GM21786 (cell line): ENCODE data around the gene CD28.
A peak's percentile ranks its signal among the peaks of the same experiment; 100 is the strongest.

Source experiments
- ATAC-seq: cut with Tn5 transposase; IDR thresholded peaks from one replicate; pipeline ENCODE4 v1.9.1; 2021; ENCODE audit not compliant: unreplicated experiment

Gene CD28

GRCh38 chr2:203713381-203713780, 6.9 kb downstream of the CD28 start:
- no peak for ATAC-seq

DNA sequence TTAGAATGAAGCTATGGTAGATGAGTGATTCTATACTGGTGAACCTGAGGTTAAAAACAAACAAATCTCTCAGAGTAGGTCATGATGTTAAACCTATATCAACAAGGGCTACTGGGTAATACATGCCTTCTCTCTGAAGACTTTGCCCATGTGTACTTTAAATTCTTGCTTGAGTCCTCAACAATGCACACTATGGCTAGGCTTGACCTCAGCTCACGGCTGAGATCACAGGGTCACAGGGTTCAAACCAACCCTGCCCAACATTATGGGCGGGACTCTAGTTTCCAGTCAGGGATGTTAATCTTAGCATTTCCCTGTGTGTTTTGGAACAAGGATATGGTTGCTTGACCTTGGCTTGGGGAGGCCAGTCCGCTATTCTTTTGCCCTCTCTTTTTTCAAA, 7.7 kb downstream of the CD28 start:
- ATAC-seq: no peak

- ATAC-seq: no peak
Observed at GRCh38 chr2:203715744-203716143, 9.3 kb downstream of the CD28 start.

DNA sequence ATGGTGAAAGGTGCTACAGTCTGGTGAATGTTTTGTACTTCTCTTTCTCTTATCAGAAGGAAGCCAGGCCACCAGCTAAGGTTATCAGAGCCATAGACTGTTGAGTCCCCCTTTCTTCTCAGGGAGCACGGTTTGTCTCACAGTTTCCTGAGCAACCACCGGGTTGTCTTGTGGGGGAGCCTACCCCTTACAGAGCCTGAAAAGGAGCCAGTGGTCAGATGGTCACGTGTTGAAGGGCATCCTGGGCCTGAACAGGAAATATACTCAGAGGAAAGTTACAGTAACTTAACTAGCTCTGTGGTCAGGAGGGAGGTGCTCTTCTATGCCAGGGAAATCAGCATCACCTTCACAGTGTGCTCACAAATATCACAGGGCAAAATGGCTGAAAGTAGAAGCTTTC, 11.6 kb downstream of the CD28 start:
- peak; percentile 90 for ATAC-seq

DNA sequence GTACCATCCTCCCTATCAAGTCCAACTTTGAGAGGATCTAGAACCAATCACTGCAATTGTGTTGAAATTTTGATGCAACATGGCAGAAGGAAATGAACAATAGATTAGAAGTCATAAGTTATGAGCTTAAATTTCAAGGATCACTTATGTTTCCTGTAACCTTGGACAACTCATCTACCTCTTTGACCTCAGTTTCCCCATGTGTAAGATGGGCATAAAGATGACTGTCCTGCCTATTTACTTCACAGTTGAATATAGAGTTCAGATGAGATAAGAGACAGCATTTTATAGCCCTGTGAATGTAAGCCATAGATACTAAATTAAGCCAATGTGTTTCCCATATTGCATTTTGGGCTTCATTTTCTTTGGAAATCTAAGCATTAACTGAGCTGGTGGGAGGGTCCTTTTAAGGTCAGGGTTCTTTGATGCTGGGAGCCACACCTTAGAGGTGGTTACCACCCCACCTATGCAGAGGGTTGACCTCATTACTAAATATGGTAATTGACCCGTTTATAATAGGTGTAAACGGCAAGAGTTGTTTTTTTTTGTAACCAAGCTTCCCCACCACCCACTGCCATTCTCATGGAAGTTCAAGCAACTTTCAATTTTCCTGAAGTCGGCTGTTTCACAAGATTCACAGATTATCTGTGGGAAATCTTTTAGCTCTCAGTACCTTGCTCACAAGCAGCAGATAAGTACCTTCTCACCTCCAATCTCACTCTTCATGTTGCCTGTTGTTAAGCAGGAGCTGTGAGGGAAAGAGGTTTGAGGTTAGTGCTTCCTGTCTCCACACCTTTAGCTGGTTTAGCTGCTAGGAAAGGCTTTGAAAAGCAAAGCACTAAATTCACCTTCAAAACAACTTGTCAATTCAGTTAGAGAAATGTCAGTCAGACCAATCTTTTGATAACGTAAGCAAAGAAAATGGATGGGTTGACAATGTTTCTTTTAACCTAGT, 13.3 kb downstream of the CD28 start:
- no peak for ATAC-seq

GRCh38 chr2:203720915-203721672, 14.7 kb downstream of the CD28 start:
- no peak for ATAC-seq

DNA sequence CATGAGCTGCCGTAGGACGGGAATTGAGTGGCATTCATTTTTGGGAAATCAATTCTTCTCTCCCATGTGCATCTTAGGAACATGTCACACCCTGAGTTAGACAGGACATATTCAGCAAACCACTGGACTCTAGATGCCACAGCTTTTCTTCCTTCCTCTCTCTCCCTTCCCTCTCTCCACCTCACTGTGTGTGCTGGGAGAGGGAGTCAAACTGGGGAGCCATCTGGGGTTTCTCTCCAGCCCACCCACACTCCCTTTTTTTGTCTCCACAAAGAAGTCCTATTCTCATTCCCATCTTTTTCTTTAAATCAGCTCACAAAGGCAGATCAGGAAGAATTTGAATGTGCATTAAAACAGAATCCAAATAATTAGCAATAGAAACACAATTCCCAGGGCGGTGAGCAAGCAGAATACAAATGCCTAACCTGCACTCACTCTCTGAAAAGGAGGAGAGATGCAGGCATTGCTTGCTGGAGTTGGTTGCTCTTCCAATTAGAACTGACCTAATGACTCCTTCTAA, 15.4 kb downstream of the CD28 start:
- ATAC-seq: no peak

DNA sequence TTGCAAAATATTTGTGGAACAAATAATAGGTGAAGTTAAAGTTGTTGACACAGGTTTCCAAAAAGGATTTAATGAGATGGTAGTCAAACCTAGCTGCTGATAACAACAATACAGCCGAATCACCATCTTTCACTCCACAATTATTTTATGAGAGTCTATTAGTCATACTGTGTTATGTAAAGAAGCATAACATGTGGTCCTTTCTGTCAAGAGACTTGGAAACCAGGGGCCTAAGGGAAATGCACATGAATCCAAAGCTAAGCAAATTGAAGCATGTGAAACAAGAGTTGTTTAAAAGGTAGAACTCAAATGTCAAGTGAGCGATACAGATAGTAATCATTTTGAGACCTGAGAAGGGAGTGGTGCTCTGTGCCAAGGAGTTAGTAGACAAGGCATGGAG, 16.0 kb downstream of the CD28 start:
- no peak for ATAC-seq

GRCh38 chr2:203728321-203728720, 21.9 kb downstream of the CD28 start:
- no peak for ATAC-seq

DNA sequence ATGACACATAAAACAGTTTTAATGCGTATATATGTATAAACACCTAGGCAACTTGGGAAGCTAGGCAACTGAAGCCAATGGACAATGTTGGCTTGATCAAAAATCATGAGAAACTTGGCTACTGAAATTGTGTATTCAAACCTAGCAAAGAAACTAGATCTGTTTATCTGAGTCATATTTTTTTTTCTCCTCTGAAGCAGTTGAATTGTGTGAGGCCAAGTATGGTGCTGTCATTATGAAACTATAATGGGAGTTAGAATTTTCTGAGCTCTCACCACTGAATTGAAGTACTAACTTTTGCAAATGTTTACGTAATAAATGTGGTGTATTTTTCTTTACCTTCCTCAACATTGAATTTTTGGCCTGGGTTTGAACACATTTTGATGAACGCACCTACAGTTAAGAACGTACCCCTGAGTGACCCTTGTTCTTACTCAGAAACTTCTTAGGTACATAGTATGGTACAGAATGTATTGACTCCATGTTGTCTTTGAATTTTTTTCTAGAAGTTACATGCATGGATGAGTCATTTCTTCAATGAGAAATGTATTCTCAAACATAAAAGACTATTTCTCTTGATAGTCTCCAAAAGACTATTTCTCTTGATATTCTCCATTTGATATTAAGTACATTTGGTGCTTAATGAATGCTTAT, 23.8 kb downstream of the CD28 start:
- peak; percentile 46 for ATAC-seq

- no peak for ATAC-seq
Observed at GRCh38 chr2:203730883-203731282, 24.4 kb downstream of the CD28 start.

GRCh38 chr2:203732092-203732952, 25.9 kb downstream of the CD28 start:
- ATAC-seq: no peak

GRCh38 chr2:203732953-203733510, 26.6 kb downstream of the CD28 start:
- no peak for ATAC-seq

DNA sequence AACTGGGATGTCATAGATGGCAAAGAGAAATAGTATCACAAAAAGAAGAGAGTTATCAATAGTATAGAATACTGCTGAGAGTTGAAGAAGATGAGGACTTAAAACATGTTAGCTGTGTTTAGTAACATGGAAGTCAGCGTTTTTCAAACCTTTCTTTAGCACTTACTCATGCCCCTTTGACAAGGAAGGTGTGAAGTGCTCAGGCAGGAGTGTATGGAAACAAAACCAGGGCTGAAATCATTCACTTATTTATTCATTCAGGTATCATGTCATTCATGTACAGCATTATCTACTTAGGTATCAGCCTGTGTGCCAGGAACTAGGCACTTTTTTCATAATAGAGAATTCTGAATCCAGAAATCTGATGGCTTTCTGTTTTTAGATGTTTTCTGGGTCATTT, 27.2 kb downstream of the CD28 start:
- no peak for ATAC-seq

GRCh38 chr2:203734276-203734983, 28.0 kb downstream of the CD28 start:
- ATAC-seq: no peak

- ATAC-seq: peak; percentile 69
Observed at GRCh38 chr2:203737360-203737759, 30.9 kb downstream of the CD28 start.

GRCh38 chr2:203739351-203739750, 32.9 kb downstream of the CD28 start:
- no peak for ATAC-seq

- ATAC-seq: no peak
Observed at GRCh38 chr2:203740871-203741281, 34.4 kb downstream of the CD28 start.

DNA sequence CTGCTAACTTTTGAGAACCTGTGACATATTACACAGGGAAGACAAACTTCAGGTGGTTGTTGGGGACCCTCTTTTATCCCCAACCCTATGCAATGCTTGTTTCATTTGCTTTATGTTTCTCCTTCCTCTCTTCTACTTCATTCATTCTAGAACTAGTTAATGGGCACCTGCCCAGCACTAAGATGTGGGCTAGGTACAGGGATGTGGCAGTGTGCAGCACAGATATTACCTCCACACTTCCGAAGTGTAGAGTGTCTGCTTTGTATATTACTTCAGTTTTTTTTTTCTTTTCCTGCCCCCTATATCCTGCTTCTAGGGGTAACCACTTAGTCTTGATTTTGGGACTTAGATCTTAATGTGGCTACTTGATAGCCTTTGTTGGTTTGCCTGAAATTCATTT, 35.1 kb downstream of the CD28 start:
- ATAC-seq: no peak
